Glutamatergic neuron (in vitro differentiated cells): ENCODE results near the gene NOTCH1. TPM values are rescaled to one million over a fixed set of nuclear protein-coding genes. Genes with fewer than 3 reads are reported as not detected.

Experiments used
- DNase-seq: peaks from one replicate; pipeline ENCODE4 v3.0.0; 2022
- H3K27ac Mint-ChIP-seq: one replicate; pipeline ENCODE4 v1.8.0; 2020; ENCODE audit warnings: mild to moderate bottlenecking, mixed read lengths, inconsistent platforms; ENCODE audit not compliant: unreplicated experiment
- H3K27me3 Mint-ChIP-seq: one replicate; pipeline ENCODE4 v1.8.0; 2020; ENCODE audit warnings: mild to moderate bottlenecking, moderate library complexity, mixed read lengths, inconsistent platforms; ENCODE audit not compliant: unreplicated experiment
- H3K36me3 Mint-ChIP-seq: one replicate; pipeline ENCODE4 v1.8.0; 2020; ENCODE audit warnings: mild to moderate bottlenecking, mixed read lengths, inconsistent platforms; ENCODE audit not compliant: unreplicated experiment
- H3K4me1 Mint-ChIP-seq: one replicate; pipeline ENCODE4 v1.8.0; 2020; ENCODE audit warnings: mild to moderate bottlenecking, low read depth, mixed read lengths, inconsistent platforms; ENCODE audit not compliant: unreplicated experiment
- H3K4me3 Mint-ChIP-seq: one replicate; pipeline ENCODE4 v1.8.0; 2020; ENCODE audit warnings: mild to moderate bottlenecking, mixed read lengths, inconsistent platforms; ENCODE audit not compliant: unreplicated experiment
- H3K9me3 Mint-ChIP-seq: one replicate; pipeline ENCODE4 v1.8.0; 2020; ENCODE audit warnings: mild to moderate bottlenecking, moderate library complexity, mixed read lengths, inconsistent platforms; ENCODE audit not compliant: unreplicated experiment
- total RNA-seq: library from RNA; stranded (reverse); fragmentation: NEBNext Ultra II Directional; extraction: Animal tissue kit (Norgen Biotek cat#: 25700); gene quantifications from one replicate; pipeline ENCODE4 v1.2.1, GENCODE V29; 2021; ENCODE audit not compliant: unreplicated experiment
- TF ChIP-seq, protein P1 (sequence below): fragments of 200-600 bp; sonication (generic); IDR thresholded peaks from one replicate; pipeline ENCODE4 v1.5.0; 2021; ENCODE audit not compliant: partially characterized antibody, unreplicated experiment

NOTCH1 gene
- total RNA-seq, 1 donor from 2014 or later = 64.2 TPM

DNA sequence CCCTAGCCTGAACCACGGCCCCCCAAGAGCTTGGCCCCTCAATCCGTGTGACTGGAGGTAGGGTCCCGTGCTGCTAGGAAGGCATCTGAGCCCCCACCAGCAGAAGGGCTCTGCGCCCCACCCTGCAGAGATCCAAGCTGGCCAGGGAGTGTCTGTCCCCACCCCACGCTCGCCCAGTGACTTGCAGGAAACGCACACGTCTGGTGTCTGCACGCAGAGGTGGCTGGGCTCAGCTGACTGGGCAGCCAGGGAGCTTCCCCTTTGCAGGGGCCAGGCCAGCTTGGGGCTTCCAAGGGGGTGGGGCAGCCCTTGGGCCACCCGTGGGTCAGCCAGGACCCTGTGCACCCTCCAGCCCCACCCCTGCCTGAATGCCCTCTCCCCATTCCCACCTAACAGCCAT lies 24.3 kb downstream of the NOTCH1 start:
- Mint-ChIP-seq H3K4me1 (peaks cover 12% of the 10 kb centered on the region), H3K9me3 (peaks cover 6% of the 10 kb centered on the region), H3K27ac (no peak overlapping the region), H3K27me3 (peaks cover 14% of the 10 kb centered on the region), H3K4me3 (no peak overlapping the region), H3K36me3 (no peaks in the 10 kb centered on the region)
- no peak for DNase-seq
- TF ChIP-seq, protein P1, sequence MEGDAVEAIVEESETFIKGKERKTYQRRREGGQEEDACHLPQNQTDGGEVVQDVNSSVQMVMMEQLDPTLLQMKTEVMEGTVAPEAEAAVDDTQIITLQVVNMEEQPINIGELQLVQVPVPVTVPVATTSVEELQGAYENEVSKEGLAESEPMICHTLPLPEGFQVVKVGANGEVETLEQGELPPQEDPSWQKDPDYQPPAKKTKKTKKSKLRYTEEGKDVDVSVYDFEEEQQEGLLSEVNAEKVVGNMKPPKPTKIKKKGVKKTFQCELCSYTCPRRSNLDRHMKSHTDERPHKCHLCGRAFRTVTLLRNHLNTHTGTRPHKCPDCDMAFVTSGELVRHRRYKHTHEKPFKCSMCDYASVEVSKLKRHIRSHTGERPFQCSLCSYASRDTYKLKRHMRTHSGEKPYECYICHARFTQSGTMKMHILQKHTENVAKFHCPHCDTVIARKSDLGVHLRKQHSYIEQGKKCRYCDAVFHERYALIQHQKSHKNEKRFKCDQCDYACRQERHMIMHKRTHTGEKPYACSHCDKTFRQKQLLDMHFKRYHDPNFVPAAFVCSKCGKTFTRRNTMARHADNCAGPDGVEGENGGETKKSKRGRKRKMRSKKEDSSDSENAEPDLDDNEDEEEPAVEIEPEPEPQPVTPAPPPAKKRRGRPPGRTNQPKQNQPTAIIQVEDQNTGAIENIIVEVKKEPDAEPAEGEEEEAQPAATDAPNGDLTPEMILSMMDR = no peak

DNA sequence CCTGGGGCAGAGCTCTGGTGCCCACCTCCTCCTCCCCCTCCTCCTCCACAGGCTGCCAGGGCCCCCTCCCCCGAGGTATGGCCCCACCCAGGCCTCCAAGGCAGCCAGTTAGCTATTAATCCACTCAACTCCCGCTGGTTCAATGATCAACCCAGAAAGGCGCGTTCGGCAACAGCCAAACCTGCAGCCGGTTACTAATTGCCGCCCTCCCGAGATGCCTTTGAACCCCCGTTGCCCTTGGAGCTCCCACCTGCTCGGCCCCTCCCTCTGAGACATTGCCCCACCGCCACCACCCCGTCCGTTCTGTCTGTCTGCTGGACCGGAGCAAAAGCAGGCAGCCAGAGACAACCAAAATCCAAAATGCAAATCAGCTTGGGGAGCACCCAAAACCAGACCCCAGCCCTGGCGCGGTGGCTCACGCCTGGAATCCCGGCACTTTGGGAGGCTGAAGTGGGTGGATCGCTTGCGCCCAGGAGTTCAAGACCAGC lies 25.8 kb downstream of the NOTCH1 start:
- H3K27me3 Mint-ChIP-seq = peaks cover 4% of the 10 kb centered on the region
- no peak overlapping the region for H3K27ac Mint-ChIP-seq
- H3K36me3 Mint-ChIP-seq = no peaks in the 10 kb centered on the region
- peaks cover 6% of the 10 kb centered on the region for H3K4me1 Mint-ChIP-seq
- no peak overlapping the region for H3K4me3 Mint-ChIP-seq
- DNase-seq = no peak
- TF ChIP-seq, protein P1 = no peak
- H3K9me3 Mint-ChIP-seq = no peaks in the 10 kb centered on the region

DNA sequence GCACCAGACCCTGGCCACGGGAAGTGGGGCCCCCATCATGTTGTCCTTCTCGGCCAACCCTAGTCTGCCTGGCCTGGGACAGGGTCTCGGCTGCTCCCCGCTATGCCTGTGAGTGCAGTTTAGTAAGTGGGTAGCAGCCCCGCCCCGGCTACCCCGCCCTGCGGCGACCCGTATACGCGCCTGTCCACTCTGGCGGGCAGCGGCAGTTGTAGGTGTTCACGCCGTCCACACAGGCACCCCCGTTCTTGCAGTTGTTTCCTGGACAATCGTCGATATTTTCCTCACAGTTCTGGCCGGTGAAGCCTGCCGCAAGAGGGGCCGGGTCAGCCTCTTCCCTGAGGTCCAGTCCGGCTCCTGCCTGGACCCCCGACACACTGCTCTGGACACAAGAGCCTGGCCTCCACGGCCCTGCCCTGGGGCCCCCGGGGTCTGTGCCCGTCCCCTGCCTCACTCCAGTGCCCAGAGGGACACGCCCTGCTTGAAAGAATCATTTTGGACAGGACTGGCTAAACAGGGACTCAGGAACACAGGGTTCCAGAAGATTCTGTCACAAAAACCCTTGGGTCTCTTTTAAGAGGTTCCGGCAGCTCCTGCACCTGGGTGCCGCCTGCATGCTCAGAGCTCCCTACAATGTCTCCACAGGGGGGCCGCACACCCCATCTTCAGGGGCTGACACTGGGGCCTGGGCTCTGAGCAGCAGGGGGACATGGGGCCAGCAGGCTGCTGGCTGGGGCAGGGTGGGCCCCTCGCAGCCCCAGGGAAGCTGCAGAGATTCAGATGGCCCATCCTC lies 26.4 kb downstream of the NOTCH1 start:
- Mint-ChIP-seq H3K4me3 (no peak overlapping the region), H3K9me3 (no peaks in the 10 kb centered on the region), H3K27ac (no peak overlapping the region), H3K36me3 (no peaks in the 10 kb centered on the region), H3K4me1 (peaks cover 4% of the 10 kb centered on the region), H3K27me3 (peaks cover 4% of the 10 kb centered on the region)
- no peak for DNase-seq
- TF ChIP-seq, protein P1 = no peak

DNA sequence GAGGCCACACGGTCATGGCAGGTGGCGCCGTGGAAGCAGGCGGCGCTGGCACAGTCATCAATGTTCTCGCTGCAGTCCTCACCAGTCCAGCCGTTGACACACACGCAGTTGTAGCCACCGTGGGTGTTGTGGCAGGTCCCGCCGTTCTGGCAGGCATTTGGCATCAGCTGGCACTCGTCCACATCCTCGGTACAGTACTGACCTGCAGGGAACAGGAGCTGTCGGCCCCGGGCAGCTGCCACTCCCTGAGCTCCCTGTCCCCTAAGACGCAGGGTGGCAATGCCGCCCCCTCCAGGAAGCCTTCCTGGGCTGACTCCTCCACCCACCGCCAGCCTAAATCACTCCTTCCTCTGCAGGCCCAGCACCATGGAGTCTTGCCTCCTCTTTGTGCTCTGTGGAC lies 27.2 kb downstream of the NOTCH1 start:
- H3K4me3 Mint-ChIP-seq = no peak overlapping the region
- no peak for DNase-seq
- no peak overlapping the region for H3K27ac Mint-ChIP-seq
- H3K27me3 Mint-ChIP-seq = peaks cover 2% of the 10 kb centered on the region
- TF ChIP-seq, protein P1 = no peak
- H3K36me3 Mint-ChIP-seq = no peaks in the 10 kb centered on the region
- H3K9me3 Mint-ChIP-seq = no peaks in the 10 kb centered on the region
- peaks cover 3% of the 10 kb centered on the region for H3K4me1 Mint-ChIP-seq

DNA sequence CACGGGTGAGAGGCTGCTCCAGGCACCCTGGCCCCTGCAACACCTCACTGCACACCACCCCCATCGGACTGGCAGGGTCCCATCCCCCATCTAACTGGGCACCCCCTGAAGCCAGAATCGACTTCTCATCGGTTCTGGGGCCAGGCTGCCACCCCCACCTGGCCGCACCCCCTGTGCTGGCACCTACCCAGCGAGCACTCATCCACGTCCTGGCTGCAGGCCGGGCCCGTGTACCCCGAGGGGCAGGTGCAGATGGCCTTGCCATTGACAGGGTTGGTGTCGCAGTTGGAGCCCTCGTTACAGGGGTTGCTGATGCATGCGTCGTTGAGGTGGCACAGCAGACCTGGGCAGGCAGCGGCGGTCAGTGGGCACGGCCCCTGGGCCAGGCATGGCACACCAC lies 27.9 kb downstream of the NOTCH1 start:
- no peak for DNase-seq
- Mint-ChIP-seq H3K27me3 (no peaks in the 10 kb centered on the region), H3K4me1 (peaks cover 3% of the 10 kb centered on the region), H3K4me3 (no peak overlapping the region), H3K27ac (no peak overlapping the region), H3K9me3 (no peaks in the 10 kb centered on the region), H3K36me3 (no peaks in the 10 kb centered on the region)
- TF ChIP-seq, protein P1 = no peak
